Measurements from ENCODE around the gene LRMDA.

Gene LRMDA

GRCh38 chr10:76111986-76112825, 680.8 kb downstream of the LRMDA start:
- TF ChIP-seq CTCF (IDR thresholded peaks at IDR 0.05; ENCODE audit: control insufficient read depth, extremely low read depth, insufficient read depth), result no peak
- H3K4me3 ChIP-seq (ENCODE audit: low read depth, low read length), result no peak overlapping the region
- DNase-seq (ENCODE audit: low read depth), result no peak

GRCh38 chr10:76112826-76113150, 681.4 kb downstream of the LRMDA start:
- DNase-seq (ENCODE audit: low read depth), result no peak
- H3K4me3 ChIP-seq (ENCODE audit: low read depth, low read length), result no peak overlapping the region
- no peak for TF ChIP-seq CTCF (IDR thresholded peaks at IDR 0.05; ENCODE audit: control insufficient read depth, extremely low read depth, insufficient read depth)

GRCh38 chr10:76113952-76114351, 682.5 kb downstream of the LRMDA start:
- no peak for TF ChIP-seq CTCF (IDR thresholded peaks at IDR 0.05; ENCODE audit: control insufficient read depth, extremely low read depth, insufficient read depth)
- no peak for DNase-seq (ENCODE audit: low read depth)

GRCh38 chr10:76114581-76115001, 683.2 kb downstream of the LRMDA start:
- peak overlapping the region; percentile 22 for H3K4me3 ChIP-seq (ENCODE audit: low read depth, low read length)
- no peak for TF ChIP-seq CTCF (IDR thresholded peaks at IDR 0.05; ENCODE audit: control insufficient read depth, extremely low read depth, insufficient read depth)
- peak; percentile 46 for DNase-seq (ENCODE audit: low read depth)

More at GRCh38 chr10:76113952-76114351, 682.5 kb downstream of the LRMDA start:
- H3K4me3 ChIP-seq (ENCODE audit: low read depth, low read length), result no peak overlapping the region

GRCh38 chr10:76115131-76115470, 683.7 kb downstream of the LRMDA start:
- H3K4me3 ChIP-seq (ENCODE audit: low read depth, low read length), result peak overlapping the region; percentile 22
- DNase-seq (ENCODE audit: low read depth), result peak; percentile 70
- no peak for TF ChIP-seq CTCF (IDR thresholded peaks at IDR 0.05; ENCODE audit: control insufficient read depth, extremely low read depth, insufficient read depth)

GRCh38 chr10:76115471-76116155, 684.2 kb downstream of the LRMDA start:
- no peak for TF ChIP-seq CTCF (IDR thresholded peaks at IDR 0.05; ENCODE audit: control insufficient read depth, extremely low read depth, insufficient read depth)
- no peak overlapping the region for H3K4me3 ChIP-seq (ENCODE audit: low read depth, low read length)
- no peak for DNase-seq (ENCODE audit: low read depth)

All from LNCaP clone FGC (cell line).